HG03196 (cell line): ENCODE data around the gene GASK1A.

Experiments
- ATAC-seq: cut with Tn5 transposase; IDR thresholded peaks from one replicate; pipeline ENCODE4 v1.9.1; 2021; ENCODE audit not compliant: unreplicated experiment

GASK1A gene

DNA sequence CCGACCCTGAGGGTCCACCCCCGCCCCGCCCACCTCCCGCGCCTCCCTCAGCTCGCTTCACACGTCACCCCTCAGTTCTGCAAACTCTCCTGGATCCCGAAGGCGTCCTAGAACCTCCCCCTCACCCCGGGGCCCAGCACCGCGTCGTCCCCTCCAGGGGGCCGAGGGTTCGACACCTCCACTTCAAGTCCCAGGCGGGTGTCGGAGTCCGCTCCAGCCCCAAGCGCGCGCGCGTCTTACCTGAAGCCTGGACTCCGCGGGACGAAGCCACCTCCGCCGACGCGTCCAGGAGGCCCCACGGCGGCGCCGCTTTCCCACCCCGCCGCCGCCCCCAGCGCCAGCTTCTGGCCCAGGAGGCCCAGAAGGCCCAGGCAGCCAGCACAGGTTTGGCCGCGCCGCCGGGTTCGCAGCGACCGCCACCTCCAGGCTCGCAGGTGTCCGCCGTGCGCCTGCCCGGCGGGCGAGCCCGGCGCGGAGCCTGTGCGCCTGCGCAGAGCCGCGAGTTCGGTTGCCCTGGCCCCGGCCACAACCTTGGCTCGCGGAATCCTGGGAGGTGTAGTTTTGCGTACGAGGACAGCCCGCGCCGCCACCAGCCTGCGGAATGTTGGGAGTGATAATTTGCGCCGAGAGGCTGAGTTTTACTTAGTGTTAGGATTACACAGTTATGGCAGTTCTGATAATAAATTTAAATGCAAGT, 126.6 kb downstream of the GASK1A start, which contains the start of gene POMGNT2:
POMGNT2 (minus strand) TSS at position 484 of the 697 bp plus-strand sequence. CDS start 24,648 bp downstream, outside the sequence.
- ATAC-seq: peak; percentile 64

DNA sequence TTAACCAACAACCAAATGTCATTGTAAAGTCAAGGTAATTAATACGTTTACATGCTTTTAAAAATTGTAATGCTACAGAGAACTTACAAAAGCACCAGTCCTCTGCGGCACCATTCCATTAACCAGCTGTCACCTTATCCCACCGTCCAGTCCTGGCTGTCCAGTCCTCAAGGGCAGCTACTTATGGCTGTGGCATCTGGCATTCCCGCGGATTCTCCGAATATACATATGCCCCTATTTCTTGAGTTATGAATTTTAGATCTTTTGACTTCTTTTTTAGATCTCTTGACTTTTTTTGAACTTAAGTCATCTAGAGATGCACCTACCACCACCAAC, 127.2 kb downstream of the GASK1A start:
- no peak for ATAC-seq
